NCI-H748 treated with DMSO at 0.1 percent for 48 hours (cell line): ENCODE data around the gene PTTG2.
"Not testable (repeated sequence)": the region's sequence is repeated elsewhere in the genome, so short reads cannot be mapped to it uniquely, and the experiment has no call there.

Source experiments
- DNase-seq: peaks from one replicate; lab custom pipeline; 2025; lab: John Stamatoyannopoulos, UW

PTTG2 gene

DNA sequence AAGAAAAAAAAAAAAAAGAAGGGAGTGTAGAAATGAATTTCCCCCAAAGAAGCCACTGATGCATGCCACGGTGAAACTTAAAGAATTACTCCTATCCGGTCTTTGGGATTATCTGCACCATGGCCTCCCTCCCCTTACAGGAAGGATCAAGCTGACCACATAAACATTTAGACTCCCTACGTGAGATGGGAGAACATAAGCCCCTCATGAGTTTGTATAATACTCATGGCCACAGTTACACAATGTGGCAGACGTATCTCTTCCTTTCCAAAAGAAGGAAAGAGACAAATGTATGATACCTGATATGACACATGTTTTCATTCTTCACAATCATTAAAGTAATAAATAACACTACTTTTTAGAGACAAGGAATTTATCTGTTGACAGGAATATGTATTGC is 3.3 kb upstream of the PTTG2 start:
- DNase-seq, result no peak

DNA sequence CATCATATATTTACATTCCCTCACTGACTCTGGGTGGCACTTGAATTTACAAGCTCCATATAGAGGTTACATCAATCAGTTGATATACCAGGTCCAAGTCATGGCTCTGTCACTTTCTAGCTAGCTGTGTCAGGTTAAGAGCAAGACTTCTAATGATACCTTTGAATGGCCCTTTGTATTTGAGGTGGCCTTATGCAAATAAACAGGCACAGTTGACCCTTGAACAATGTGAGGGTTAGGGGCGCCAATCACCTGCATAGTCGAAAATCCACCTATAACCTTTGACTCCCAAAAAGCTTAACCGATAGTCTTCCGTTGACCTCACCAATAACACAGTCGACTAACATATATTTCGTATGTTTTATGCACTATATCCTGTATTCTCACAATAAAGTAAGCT is 1.3 kb upstream of the PTTG2 start:
- no peak for DNase-seq

DNA sequence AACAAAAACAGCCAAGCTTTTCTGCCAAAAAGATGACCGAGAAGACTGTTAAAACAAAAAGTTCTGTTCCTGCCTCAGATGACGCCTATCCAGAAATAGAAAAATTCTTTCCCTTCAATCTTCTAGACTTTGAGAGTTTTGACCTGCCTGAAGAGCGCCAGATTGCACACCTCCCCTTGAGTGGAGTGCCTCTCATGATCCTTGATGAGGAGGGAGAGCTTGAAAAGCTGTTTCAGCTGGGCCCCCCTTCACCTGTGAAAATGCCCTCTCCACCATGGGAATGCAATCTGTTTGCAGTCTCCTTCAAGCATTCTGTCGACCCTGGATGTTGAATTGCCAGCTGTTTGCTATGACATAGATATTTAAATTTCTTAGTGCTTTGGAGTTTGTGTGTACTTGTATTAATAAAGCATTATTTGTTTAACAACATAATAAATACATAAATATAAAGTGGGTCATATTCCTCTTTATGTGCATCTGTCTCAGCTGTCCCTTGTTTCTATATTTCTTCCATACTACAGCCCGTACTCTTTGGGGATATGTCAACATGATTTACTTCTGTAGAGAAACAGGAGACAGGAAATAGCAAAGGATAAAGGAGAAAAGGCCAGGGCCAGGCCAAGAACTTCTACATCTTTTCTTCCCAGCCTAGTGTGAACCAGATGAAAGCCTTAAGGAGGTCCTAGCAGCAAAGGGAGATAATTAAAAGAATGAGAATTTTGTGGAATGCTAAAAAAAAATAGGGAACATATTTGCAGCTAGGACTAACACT is 667 bp downstream of the PTTG2 start:
- DNase-seq, result no peak

DNA sequence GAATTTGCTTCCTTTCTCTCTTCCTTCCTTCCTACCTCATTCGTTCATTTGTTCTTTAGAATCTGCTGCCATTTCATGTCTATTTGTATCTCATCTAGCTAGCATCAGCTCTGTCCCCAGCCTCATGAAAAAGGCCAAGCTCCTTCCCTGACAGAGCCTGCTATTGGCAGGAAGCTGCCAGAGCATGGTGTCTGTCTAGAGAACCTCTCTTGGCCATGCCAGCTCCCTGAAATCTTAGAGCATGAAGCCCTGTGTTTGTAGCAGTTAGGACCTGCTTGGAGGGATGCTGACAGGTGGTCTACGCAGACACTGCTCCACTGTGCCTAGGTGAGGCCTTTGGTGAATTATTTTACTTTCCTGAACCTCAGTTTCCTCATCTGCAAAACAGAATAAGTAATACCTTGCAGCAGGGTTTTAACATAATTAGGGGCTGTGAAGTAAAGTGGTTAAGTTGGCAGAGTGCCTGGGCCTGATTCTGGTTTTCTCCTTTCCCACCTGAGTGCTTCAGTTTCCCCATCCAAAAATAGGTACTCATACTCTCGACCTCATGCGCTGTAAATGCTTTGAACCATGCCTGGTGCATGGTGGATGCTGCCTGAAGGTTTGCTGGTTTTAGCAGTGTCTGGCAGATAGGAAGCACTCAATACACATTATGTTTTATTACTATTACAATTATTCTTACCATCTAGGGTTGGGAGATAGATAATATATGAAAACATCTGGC is 4.7 kb downstream of the PTTG2 start:
- no peak for DNase-seq

DNA sequence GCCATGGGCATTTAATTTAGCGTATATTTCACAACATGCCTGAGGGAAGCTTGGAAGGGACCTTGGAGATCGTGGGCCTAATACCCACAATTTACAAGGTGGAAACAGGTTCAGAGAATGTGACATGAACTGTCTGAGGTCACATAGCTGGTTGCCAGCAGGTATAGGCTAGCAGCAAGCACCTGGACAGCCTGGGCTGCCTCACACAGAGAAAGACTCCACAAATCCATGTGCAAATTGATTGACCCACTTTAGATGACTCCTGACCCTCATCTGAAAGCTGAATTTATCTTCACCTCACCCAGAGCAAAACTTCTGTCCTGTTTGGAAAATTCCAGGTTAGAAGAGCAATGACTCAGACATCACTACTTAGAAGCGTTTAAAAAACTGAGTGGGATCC is 5.8 kb downstream of the PTTG2 start:
- no peak for DNase-seq

DNA sequence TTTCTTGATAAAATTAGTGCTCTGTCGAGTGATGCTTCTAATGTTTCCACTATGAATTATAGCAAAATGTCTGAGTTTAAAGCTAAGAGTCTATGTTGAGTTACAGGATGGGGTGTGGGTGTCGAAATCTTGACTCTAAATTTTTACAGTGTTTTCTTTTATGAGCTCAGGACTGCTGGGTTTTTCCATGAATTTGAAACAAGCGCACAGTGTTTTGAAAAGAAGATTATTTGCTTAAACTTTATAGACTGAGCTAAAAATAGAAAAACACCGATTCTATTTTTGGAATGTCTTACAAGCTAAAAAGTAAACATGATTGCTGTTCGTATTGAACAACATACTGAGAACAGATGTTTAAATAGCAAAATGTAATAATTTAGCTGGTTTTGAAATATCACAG is 7.5 kb downstream of the PTTG2 start:
- no peak for DNase-seq

DNA sequence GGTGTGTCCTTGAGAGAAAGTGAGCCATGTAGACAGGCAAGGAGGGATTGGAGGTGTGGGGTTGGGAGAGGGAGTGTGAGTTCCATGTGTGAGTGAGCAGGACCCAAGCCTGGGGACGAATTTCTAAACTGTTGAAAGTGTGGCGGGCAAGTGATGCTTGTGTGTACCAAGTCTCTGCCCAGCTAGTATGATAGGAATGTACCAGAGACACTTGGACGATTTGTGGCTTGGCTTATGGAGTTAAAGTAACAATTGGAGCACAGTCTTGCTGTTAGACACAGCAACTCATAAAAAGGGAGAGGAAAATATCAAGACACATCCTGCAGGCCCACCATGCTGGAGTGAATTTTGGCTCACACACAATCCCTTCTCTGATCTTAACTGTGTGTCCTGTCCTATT is 8.5 kb downstream of the PTTG2 start:
- no peak for DNase-seq

DNA sequence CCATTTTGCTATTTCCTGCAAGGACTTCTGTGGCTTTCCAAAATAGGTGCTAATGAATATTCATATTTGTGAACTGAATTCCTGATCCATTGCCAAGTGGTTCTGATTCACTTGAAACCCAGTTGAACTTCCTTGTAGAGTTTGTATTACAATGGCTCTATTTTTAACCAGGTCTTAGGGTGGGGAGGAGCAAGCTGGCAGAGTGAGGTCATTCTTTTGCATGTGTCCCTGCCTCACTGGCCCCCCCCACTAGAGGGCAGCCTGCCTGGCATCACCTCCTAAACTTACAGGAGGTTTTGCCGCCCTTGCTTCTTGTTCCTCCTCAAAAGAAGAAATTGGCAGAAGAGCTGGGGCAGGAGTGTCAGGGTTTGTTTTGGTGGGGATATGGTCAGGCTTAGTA is 10.5 kb downstream of the PTTG2 start:
- DNase-seq, result no peak

DNA sequence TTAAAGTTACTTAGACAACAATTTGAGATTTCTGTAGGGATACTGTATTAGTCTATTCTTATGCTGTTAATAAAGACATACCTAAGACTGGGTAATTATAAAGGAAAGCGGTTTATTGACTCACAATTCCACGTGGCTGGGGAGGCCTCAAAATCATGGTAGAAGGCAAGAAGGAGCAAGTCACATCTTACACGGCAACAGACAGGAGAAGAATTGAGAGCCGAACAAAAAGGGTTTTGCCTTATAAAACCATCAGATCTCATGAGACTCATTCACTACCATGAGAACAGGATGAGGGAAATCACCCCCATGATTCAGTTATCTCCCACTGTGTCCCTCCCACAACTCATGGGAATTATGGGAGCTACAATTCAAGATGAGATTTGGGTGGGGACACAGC is 11.0 kb downstream of the PTTG2 start:
- DNase-seq, result no peak

DNA sequence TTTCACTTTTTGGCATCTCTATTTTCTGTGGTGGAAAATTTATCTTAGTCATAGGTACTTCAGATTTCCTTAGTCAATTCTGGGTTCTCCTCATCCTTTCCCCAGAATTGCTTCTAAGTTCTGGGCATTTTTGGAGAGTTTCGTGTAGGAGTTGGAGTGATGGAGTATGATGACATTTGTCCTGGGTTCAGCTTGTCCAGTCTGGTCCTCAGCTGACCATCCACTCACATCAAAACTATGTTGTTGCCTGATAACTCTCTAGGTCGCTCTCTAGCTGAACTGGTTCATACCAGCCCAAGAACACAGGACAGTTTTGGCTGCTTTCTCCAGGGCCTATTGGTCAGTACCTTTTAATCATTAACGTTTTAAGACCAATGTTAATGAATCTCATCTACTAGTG is 13.2 kb downstream of the PTTG2 start:
- no peak for DNase-seq

DNA sequence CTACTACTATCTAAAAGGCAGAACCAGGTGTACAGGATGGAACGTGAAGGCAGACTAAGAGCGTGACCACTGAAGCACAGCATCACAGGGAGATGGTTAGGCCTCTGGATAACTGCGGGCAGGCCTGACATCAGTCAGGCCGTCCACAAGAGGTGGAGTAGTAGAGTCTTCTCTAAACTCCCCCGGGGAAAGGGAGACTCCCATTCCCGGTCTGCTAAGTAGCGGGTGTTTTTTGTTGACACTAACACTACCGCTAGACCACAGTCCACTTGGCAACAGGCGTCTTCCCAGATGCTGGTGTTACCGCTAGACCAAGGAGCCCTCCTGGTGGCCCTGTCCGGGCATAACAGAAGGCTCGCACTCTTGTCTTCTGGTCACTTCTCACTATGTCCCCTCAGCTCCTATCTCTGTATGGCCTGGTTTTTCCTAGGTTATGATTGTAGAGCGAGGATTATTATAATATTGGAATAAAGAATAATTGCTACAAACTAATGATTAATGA is 15.2 kb downstream of the PTTG2 start:
- not testable (repeated sequence) for DNase-seq

DNA sequence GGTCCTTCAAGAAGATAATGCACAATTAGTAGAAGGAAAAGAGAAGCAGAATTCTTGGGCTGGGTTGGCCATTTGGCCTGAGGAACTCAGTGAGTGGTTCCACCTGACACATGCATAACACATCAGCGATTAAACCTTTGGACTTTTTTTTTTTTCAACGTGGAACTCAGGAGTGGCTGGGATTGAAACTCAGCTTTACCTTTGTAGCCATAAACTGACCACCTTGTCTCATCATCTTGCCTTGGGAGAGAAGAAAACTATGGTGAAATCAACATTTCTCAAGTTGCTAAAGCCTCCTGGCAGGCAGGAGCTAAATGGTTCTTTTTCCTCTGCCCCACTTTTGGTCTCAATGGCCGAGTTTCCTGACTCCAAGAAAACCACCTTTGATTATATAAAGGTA is 16.3 kb downstream of the PTTG2 start:
- DNase-seq, result no peak

DNA sequence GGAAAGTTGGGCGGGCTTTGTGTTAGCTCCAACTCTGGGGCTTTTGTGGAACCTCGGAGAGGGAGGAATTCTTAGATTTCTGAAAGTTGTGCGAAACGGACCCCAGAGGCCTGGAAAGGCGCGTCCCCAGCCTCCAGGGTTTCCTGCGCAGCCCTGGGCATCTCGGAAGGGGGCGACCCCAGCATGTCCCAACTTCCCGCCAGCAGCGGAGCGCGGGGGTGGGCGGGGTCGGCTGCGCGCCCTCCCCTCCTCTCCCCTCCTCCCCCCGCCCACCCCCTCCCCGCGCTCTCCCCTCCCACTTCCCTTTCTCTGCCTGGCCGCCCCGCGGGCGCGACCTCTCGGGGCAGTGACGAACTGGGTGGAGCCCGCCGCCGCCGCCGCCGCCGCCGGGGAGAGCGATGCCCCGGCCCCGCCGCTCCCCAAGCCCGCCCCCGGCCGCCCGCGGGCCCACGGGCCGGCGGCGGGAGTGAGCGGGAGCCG is 16.8 kb downstream of the PTTG2 start:
- peak; percentile 19 for DNase-seq

DNA sequence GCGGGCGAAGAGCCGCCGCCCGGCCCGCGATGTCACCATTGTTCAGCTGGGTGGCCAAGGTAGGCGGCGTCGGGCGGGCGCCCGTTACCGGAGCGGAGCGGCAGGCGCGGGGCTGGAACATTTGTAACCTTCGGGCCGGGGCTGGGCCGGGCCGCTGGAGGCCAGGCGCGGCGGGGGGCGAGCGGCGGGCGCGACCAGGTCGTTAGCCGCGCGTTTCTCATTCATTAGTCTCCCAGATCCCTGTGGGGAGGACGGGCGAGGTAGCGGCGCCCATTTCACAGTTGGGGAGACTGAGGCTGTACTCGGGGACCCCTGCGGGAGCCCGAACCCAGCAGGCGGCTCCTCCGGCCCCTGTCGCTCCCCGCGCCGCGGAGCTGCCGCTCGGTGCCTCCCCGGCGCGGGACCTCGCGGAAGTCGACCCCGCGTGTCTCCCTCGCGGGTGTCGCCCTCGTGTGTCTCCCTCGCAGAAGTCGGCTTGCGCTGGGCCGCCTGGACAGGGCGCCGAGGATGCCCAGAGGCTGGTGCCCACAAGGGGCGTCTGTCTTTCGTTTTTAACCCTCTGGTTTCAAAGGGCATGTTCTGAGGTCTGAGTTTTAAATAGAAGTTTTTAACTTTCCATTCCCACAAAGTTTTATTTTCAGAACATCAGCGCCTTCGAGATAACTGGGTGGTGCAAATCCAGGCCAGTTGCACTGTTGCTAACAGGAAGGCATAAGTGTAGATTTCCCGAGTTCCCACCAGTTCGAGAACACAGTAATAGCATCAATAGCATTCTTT is 17.5 kb downstream of the PTTG2 start:
- no peak for DNase-seq

DNA sequence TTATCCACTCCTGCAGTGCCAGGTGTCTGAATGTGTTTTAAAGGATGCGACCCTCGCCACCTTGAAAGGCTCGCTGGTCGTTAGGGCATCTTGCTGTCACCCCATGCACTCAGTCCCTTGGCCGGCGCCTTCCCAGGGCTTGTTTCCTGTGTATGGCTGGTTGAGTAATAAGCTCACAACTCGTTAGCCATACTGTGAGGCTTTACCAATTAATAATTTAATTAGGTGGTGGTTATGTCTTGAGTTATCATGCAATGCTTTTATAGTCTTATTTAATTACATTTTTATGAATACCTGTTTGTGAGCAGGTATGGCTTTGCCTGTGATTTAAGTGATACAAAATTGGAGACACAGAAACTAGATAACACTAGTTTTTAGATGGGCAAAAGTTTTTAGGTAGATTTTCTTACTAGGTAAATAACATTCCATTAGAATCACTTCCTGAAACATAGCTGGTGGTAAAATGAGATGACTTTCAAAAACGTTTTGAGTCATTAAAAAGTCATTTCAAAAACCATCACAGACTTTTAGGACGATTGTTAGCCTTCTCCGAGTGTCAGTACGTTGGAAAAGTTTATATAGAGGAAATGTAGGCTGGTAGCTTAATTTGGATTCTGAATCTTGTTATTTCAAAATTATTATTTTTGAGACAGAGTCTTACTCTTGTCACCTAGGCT is 18.2 kb downstream of the PTTG2 start:
- no peak for DNase-seq

DNA sequence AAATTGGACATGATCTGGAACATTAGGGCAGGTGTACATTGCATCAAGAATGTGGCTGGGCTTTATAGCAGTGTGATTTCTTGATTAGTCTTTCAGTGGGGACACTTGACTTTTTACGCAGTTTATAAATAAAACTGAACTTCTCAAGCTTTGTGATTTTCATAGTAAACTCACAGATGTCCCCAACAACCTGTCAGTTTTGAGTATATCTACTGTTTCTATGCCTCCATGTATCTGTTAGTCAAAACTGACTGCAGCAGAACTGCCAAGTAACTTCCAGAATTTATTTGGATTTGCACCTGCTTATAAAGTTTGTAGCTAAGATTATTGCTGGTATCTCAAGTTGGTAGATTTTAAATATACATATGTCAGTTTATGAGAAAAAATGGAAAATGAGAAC is 20.0 kb downstream of the PTTG2 start:
- no peak for DNase-seq

DNA sequence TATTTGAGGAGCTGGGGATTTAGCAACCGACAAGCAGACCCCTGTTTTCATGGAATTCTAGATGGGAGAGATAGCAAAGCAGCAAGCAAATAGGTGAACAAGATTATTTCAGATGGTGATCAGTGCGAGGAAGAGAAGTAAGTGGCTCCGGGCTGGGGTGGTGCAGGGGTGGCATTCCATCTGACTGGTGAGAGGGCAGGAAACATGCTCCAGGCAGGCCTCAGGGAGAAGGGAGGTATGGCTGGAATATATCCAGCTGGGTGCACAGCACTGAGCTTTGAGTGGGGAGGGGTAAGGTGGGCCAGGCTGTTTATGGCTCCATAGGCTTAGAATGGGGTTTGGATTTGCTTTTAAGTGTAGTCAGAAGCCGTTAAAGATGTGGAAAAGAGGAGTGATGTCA is 21.2 kb downstream of the PTTG2 start:
- DNase-seq, result no peak

DNA sequence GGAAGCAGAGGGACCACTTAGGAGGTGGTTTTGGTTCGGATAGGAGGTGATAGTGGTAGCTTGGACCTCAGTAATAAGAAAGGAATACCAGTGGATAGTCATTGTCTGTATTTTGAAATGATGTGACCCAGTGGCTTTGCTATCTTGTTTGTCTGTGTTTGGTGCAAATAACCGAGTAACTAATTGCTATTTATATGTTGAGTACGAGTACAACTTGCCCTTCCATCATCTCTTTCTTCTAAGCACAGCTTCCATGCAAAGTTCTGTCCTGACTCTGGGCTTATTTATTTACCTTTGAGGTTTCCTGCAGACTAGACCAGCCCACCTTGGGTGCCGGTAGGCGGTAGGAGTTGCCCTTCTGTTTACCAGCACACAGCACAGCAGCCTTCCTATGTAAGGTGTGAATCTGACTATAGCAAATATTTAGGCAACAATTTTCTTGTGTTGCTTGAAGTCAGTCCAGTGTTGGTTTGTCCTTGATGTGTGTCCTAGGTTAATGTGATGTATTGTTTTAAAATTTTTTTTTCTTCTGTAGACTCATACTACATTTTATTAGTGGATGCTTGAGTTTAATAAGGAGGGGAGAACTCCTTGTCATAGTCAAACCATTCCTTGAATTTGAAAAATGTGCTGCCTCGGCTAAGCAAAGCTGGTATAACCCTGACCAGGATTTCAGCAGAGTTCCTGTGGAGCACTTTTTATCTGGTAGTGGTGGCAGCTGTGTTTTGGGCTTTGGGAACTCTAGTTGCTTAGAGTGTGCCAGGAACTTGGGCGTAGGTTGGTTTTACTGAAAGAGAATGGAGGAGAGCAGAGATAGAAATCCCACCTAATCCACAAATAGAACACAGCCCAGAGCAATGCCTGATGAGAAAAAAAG is 21.9 kb downstream of the PTTG2 start:
- DNase-seq, result no peak

DNA sequence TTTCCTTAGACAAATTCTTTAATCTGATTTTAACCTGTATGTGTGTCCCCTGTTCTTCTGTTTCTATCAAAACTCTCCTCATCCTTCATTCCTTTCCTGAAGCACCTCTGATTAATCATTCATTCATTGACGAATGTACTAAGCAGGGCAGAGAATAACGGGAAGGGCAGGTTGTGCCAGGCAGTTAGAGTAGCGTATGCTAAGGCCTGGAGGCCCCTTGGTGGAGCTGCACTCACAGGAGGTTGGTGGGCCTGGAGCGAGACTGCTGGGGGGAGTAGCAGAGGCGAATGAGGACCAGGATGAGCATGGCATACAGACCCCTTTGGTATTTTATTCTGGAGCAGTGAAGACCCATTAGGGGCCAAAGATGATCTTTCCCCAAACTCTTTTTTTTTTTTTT is 22.5 kb downstream of the PTTG2 start:
- DNase-seq, result no peak

DNA sequence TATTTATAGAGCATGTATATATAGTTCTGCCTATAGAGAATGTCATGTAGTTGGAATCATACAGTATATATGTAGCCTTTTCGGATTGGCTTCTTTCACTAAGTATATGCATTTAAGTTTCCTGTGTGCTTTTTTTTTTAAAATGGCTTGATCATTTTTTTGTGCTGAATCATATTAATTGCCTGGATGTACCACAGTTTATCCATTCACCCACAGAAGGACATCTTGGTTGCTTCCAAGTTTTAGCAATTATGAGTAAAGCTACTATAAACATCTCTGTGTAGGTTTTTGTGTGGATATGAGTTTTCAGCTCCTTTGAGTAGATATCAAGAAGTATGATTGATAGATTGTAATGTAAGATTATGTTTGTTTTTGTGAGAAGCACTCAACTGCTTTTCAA is 23.8 kb downstream of the PTTG2 start:
- no peak for DNase-seq

DNA sequence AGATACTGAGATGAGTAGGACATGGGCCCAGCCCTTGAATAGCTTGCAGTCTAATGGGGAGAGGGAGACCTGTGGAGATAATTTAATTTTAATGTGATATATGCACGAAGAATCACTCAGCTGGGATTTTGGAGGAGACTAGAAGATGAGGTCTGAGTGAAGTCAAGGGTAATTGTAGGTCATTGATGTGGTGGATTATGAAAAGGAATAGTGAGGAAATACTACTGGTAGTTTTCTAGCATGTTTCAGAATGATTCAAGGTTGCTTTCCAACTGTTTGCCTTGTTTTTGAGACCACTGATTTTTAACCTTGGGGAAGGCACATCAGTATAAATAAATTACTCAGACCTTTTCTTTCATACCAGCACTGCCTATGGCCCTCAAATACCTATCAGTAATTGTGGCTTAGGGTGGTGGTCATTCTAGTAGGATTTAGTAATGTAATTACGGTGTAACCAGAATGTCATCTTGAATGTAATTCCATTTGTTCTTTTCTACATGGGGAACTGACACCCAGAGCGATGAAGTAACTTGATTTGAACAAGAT is 25.6 kb downstream of the PTTG2 start:
- no peak for DNase-seq
